GM10266 (cell line): Measurements from ENCODE around the gene RASL10B.

ENCODE experiments used
- DNase-seq: peaks from one replicate; pipeline ENCODE4 v3.0.0; 2012; ENCODE audit errors: extremely low spot score
- TF ChIP-seq, protein P1 (sequence below): IDR thresholded peaks from 2 replicates; pipeline ENCODE4 v1.5.1; 2012; ENCODE audit warnings: mild to moderate bottlenecking, low read depth; ENCODE audit not compliant: control insufficient read depth, insufficient read depth; ENCODE audit errors: missing control alignments

RASL10B gene

DNA sequence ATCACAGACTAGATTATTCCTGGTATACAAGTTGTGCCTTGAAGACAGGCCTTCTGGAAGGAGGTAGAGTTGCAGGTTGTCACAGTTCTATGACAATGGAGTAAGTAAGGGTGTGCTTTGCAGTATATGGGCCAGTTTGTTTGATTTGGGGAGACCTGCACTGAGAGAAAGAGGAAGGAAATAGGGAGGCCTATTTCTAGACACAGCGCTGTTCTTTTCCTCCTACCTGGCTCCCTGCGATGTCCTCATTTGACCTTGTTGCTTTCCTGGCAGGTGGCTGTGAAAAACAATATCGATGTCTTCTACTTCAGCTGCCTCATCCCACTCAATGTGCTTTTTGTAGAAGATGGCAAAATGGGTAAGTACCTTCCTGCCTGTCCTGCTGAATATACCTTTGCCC, 22.5 kb upstream of the RASL10B start:
- TF ChIP-seq, protein P1, sequence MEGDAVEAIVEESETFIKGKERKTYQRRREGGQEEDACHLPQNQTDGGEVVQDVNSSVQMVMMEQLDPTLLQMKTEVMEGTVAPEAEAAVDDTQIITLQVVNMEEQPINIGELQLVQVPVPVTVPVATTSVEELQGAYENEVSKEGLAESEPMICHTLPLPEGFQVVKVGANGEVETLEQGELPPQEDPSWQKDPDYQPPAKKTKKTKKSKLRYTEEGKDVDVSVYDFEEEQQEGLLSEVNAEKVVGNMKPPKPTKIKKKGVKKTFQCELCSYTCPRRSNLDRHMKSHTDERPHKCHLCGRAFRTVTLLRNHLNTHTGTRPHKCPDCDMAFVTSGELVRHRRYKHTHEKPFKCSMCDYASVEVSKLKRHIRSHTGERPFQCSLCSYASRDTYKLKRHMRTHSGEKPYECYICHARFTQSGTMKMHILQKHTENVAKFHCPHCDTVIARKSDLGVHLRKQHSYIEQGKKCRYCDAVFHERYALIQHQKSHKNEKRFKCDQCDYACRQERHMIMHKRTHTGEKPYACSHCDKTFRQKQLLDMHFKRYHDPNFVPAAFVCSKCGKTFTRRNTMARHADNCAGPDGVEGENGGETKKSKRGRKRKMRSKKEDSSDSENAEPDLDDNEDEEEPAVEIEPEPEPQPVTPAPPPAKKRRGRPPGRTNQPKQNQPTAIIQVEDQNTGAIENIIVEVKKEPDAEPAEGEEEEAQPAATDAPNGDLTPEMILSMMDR: no peak
- no peak for DNase-seq

DNA sequence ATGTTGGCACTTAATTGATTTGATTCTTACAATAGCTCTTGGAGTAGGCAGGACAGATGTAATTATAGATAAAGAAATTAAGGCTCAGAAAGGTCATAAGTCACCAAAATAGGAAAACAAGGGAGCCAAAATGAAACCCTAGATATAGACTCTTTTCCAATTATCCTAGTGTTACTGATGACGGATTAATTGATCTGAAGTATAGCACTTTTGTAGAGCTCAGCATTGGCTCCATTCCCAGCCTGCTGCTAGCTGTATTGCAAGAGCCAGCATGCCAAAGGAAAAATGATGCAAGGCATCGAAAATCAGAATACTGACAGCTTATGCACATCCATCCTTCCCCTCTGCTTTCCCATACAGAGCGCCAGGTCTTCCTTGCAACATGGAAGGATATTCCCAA, 21.6 kb upstream of the RASL10B start:
- TF ChIP-seq, protein P1: no peak
- no peak for DNase-seq

DNA sequence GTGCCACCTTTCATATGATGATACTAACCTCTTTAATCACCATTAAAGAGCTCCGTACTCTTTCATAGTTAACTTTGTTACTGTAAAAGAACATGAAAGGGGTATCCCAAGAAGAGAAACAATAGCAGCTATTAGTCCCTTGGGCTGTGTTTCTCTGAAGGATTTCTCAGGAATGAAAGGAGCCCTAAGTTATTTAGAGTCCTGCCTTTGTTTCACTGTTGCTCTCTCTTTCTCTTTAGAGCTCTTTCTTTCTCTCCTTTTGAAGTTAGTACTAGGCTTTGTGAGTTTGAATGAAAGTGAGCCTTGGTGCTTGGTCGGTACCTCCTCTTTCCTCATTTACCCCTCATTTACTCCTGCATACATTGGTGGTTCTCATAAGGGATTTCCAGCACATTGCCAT, 20.5 kb upstream of the RASL10B start:
- TF ChIP-seq, protein P1: no peak
- no peak for DNase-seq

DNA sequence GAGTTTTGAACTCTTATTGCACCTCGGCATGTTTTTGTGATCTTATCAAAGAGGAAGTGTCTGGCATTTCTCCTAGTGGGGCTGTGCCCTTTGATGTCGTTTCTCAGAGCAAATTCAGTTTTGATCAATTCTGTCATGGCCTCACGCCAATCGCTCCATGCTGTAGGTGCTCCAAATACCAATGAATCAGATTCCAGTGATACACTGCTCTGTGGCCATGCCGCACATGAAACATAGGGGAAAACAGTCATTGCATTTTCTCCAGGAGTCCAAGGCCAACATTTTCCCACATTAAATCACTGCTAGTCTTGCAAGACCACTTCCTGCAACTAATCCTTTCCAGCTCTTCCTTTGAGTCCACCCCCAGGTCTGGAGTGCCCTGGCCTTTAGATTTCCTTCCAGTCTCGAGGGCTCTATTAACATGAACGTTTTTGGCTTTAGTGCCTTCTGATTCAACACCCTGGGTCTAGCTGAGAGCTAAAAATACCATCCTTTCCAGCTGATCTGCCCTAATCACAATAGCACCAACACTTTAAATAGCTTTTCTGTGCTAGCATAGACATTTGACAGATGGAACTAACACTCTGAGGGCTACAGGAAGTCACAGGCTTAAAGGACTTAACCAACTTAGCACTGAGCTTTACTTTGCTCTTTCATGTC, 18.2 kb upstream of the RASL10B start:
- TF ChIP-seq, protein P1: no peak
- DNase-seq: no peak

DNA sequence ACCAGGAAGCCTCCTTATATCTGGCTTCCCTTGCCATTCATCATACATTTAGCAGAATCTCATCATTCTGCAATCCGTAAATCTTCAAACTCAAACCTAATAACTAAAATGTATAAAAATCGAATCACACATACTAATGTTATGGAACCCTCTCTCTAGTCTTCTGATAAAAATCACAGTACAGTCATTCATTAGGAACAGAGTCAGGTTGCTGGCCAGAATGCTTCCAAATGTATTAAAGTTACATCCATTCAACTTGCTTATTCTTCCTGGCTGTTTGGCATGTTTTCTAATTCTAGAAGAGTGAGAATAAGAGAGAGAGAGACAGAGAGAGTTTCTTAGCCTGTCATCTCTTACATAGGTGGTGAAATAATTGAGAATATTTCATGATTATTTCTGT, 16.5 kb upstream of the RASL10B start:
- DNase-seq: no peak
- TF ChIP-seq, protein P1: no peak

DNA sequence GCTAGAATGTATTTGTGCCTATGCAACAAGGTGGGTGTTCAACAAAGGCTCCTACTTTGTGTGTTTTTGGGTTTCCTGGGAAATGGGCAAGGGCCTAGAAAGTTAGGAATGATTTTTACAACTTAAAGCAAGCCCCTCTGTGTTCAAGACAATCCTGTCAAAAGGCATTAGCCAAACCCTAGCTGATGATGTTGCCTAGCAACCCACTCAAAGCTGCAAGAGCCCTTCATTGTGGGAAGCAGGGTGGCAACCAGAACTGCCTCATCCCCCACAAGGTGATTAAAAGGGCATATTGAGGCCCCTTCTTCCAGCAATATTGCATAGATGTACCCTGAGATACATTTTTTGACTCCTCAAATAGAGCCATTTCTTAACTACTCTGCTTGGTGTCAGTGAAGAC, 16.0 kb upstream of the RASL10B start:
- DNase-seq: no peak
- TF ChIP-seq, protein P1: no peak

DNA sequence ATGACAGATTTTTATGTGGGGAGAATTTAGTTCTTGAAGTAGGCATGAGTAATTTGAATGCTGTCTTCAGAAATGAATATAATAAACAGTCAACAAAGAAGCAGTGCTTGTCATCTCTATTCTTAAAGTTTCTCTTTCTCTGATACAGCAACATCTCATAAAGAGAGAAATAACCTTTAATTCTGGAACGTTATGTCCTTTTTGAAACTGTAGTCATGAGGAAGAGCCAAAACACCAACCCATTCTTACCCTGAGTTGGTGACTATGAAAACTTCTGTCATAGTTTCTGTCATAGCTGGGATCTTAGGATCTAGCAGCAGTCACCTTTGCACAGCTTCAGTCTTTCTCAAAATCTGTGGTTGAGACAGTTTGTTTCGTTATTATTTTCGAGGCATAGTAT, 15.3 kb upstream of the RASL10B start:
- TF ChIP-seq, protein P1: no peak
- DNase-seq: no peak
